ENCODE results near the gene CADM1.

GRCh38 chr11:115134926-115135325 is 369.3 kb downstream of the CADM1 start:
- TF ChIP-seq CTCF (IDR thresholded peaks at IDR 0.05) (no peak), POLR2A (IDR thresholded peaks at IDR 0.05) (no peak)
